NB4 (cell line): Measurements from ENCODE around the gene OR4D2.
A peak's percentile ranks its signal among the peaks of the same experiment; 100 is the strongest.

Experiments used
- DNase-seq: peaks from one replicate; pipeline ENCODE4 v3.0.0; 2010; ENCODE audit warnings: low read depth
- H3K4me3 ChIP-seq: one replicate; pipeline ENCODE4 v1.5.1; 2011; ENCODE audit warnings: mild to moderate bottlenecking, low read depth, low read length, moderate library complexity
- CTCF ChIP-seq: IDR thresholded peaks from one replicate; pipeline ENCODE4 v1.5.1; 2012; ENCODE audit warnings: low read depth, low read length
- MAX ChIP-seq: IDR thresholded peaks from 2 replicates; pipeline ENCODE4 v1.6.1; 2011; ENCODE audit warnings: low read depth, low read length
- MYC ChIP-seq: IDR thresholded peaks from 2 replicates; pipeline ENCODE4 v1.6.1; 2011; ENCODE audit warnings: low read depth, low read length
- POLR2A ChIP-seq: IDR thresholded peaks from 2 replicates; pipeline ENCODE4 v1.6.1; 2011; ENCODE audit warnings: mild to moderate bottlenecking; ENCODE audit not compliant: insufficient read length; ENCODE audit errors: extremely low read depth

Gene OR4D2

DNA sequence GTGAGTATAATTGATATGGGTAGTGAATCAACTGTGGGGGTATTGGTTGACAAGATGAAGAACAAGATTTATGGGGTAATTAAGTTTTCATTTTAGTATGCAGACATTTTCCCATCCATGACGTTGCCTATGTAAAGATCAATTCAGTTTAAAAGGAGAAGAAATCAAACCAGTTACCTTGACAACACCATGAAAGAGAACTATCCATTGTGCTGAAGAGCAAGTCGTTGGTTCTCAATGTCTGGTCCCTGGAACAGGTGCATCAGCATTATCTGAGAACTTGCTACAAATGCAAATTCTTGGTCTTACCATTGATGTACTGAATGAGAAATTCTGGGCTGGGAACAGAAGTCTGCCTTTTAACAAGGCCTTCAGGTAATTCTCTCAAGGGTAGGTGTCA, 801 bp upstream of the OR4D2 start:
- no peak for DNase-seq
- no peak for TF ChIP-seq MYC
- TF ChIP-seq POLR2A = no peak
- no peak overlapping the region for H3K4me3 ChIP-seq

DNA sequence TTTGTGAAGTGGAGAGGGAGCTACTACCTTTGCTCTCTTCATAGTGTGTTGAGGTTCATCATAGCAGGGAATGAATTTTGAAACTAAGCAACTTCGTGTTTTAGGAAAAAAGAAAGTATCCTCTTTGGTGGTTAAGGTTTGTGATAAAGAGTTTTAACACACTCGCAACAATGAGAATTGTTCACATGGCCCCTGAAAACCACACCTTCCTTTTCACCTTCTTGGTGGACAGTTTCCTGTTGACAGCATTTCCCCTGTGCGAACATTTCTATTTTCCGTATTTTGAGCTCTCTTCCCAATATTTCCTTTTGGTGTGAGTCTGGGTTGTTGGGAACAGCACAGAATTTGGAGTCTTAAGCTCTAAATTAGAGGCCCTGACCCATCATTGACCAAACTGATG, 3.8 kb downstream of the OR4D2 start:
- no peak overlapping the region for H3K4me3 ChIP-seq
- no peak for DNase-seq
- no peak for TF ChIP-seq CTCF
- no peak for TF ChIP-seq MYC
- no peak for TF ChIP-seq POLR2A
- no peak for TF ChIP-seq MAX

DNA sequence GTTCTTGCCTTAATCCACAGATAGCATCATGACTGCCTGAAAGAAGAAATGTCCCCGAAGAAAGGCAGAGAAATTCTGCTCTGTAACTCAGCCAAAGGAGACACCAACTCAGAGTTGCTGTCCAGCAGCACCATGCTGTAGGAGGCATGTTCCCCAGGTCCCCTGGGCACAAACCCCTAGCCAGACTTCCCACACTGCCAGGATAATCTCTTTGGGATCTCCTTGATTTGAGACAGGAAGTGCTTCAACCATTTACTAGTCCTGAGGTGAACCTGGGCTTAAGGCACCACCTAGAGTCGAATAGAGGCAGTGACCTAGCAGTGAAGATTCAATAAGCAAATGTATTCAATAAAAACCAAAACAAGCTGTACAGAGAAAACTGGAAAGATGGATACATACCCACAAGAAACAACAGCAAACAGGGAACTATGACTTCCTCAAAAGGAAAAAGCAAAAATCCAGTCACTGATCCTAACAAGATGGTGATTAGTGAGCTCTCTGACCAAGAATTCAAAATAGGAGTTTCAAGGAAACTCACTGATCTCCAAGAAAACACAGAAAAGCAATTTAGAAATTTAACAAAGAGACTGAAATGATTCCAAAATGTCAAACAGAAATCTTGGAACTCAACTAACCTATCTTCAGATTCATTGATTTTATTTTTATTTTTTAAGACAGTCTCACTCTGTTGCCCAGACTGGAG, 5.7 kb downstream of the OR4D2 start:
- H3K4me3 ChIP-seq = no peak overlapping the region
- DNase-seq = peak; percentile 55
- TF ChIP-seq CTCF (peak; percentile 49), POLR2A (no peak), MAX (peak; percentile 29; the same call in 1 of the 2 replicates), MYC (no peak)

DNA sequence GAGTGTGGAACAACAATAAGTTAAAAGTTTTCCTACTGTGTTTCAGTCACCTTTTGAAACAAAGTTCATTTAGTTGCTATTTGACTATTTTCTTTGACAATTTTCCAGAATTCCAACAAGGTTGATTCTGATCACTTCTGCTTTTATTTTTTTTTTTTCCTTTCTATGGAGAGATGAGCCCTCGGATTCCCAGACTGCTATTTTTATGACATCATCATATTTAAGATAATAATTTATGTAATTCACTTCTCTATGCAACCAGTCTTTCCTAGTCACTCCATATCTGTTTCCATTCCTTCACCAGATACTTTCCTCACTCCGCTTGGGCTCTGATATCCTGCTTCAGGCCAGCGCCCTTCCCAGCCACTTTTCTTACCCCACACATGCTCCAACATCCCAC, 8.1 kb downstream of the OR4D2 start:
- DNase-seq = no peak
- no peak overlapping the region for H3K4me3 ChIP-seq
- no peak for TF ChIP-seq CTCF
- TF ChIP-seq MYC = no peak
- no peak for TF ChIP-seq POLR2A
- TF ChIP-seq MAX = no peak

- H3K4me3 ChIP-seq = no peak overlapping the region
- peak; percentile 35 for DNase-seq
- TF ChIP-seq POLR2A (no peak), CTCF (no peak), MYC (no peak), MAX (no peak)
Observed at GRCh38 chr17:58176200-58176599, 9.4 kb downstream of the OR4D2 start.

DNA sequence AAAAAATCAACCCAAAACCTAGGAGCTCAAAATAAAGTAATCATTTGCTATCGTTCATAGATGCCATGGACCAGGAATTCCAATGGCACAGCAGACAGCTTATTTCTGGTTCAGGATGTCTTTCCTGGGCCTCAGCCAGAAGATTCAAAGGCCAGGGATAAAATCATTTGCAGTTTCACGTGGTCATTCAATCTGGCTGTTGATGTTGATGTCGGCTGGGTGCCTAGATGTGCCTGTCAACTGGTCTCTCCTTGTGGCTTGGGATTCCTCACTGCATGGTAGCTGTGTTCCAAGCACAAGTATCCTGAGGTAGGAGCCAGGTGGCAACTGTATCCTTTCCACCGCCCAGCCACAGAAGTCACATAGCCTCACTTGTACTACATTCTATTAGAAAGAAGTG, 15.0 kb downstream of the OR4D2 start:
- H3K4me3 ChIP-seq = no peak overlapping the region
- TF ChIP-seq MAX (no peak), POLR2A (no peak), CTCF (no peak), MYC (no peak)
- no peak for DNase-seq
